Left ventricle myocardium inferior (tissue), 1 donor: ENCODE data around the gene SMCHD1. TPM values are rescaled to one million over a fixed set of nuclear protein-coding genes. Genes with fewer than 3 reads are reported as not detected.

Experiments
- DNase-seq: peaks from one replicate; pipeline ENCODE4 v3.0.0-alpha.2; 2020
- H3K27ac ChIP-seq: fragments of 200-600 bp; replicated peaks from 2 replicates; pipeline ENCODE4 v1.8.0; 2021
- H3K27me3 ChIP-seq: fragments of 200-600 bp; 2 replicates; pipeline ENCODE4 v1.8.0; 2021; ENCODE audit warnings: low read depth
- H3K36me3 ChIP-seq: fragments of 200-600 bp; 2 replicates; pipeline ENCODE4 v1.8.0; 2021
- H3K4me1 ChIP-seq: fragments of 200-600 bp; 2 replicates; pipeline ENCODE4 v1.8.0; 2021
- H3K4me3 ChIP-seq: fragments of 200-600 bp; 2 replicates; pipeline ENCODE4 v1.8.0; 2021; ENCODE audit warnings: mild to moderate bottlenecking, moderate library complexity
- H3K9me3 ChIP-seq: fragments of 200-600 bp; replicated peaks from 2 replicates; pipeline ENCODE4 v1.8.0; 2021
- CTCF ChIP-seq: fragments of 200-600 bp; IDR thresholded peaks from 2 replicates; pipeline ENCODE4 v1.8.0; 2021; ENCODE audit warnings: antibody characterized with exemption, mild to moderate bottlenecking, borderline replicate concordance
- intact Hi-C: fragments of 100-400 bp; cut with micrococcal nuclease; formaldehyde crosslinking; loops from one replicate; pipeline ENCODE4 v1.11.0; 2022
- long read RNA-seq: library from polyadenylated mRNA; unstranded; transcript quantifications from one replicate; pipeline ENCODE4 v2.0.0, GENCODE V29; 2021
- total RNA-seq: library from RNA; stranded (reverse); fragmentation: NEBNext Ultra II Directional; extraction: Animal tissue kit (Norgen Biotek cat#: 25700); gene quantifications from one replicate; pipeline ENCODE4 v1.2.1, GENCODE V29; 2021
- donor health status: DM: no; HTN: yes; CAD: no; lungs with severe emphysema.

Gene SMCHD1
- 26.6 TPM for total RNA-seq
- long read RNA-seq, full-length matches to known transcripts, result 14 of 20 reads
- long read RNA-seq, partial matches to known transcripts, result 5 of 20 reads
- long read RNA-seq, other reads (novel, unspliced or antisense), result 1 of 20 reads

DNA sequence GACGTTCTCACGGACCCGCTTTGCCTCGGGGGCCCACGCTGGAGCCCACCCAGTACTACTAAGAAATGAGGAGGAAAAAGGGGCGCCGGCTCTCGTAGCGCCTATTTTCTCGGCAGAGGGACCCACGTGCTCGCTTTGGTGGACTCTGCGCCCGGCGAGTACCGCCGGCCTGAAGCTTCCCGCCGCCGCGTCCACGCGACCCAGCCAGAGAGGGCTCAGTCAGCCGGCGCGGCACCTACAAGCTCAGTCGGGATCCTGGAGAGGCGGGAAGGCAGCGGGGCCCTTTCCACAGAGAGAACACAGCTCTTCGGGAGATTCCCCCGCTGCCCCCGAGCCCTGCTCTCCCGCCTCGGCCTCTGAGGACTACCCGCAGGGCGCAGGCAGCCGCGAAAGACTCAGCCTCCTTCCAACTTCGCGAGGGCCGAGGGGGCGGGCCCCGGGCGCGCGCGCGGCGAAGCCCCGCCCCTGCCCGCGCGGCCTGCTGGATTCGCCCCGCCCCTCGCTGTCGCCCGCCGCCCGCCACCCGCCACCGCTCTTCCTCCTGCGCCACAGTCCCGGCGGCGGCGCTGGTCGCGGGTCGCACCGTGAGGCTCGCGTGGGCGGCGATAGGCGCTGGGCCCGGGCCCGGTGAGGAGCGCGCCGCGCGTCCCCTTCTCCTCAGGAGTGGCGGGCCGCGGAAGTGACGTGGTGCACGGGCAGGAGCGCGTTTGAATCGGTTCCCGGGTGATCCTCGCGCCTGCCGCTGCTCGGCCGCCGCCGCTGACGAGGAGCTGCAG lies at the start of gene SMCHD1:
Gene SMCHD1, plus strand, starts transcription at position 549 of the 776 bp plus-strand sequence. CDS start 350 bp downstream, outside the sequence.
- Histone ChIP-seq H3K9me3 (no peaks in the 10 kb centered on the region), H3K36me3 (no peaks in the 10 kb centered on the region), H3K27ac (peak within 1 kb of the TSS; percentile 95), H3K4me1 (peaks cover 55% of the 10 kb centered on the region), H3K27me3 (no peaks in the 10 kb centered on the region), H3K4me3 (peak within 1 kb of the TSS; percentile 93)
- peak; percentile 90 for DNase-seq
- TF ChIP-seq CTCF, result no peak
- intact Hi-C loops, result no loop called here

DNA sequence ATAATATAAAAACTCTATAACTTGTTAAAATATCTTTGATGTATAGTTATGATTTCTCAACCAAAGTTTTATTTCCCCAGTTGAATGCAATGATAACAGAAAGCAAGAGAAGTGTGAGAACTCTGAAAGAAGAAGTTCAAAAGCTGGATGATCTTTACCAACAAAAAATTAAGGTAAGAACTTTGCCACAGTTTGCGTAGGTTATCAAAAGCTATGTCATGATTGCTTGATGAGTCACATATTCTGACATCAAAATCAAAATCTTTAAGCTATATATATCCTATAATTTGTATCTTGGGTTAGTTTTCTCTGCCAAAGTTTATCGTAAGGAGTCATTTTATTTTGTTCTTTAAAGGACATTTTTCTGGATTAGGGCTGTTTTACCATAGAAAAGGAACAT lies 49.2 kb upstream of the SMCHD1 start:
- H3K36me3 ChIP-seq, result no peaks in the 10 kb centered on the region
- H3K27me3 ChIP-seq, result no peaks in the 10 kb centered on the region
- H3K4me1 ChIP-seq, result peaks cover 7% of the 10 kb centered on the region
- TF ChIP-seq CTCF, result no peak
- H3K4me3 ChIP-seq, result peak overlapping the region; percentile 41
- peak overlapping the region; percentile 59 for H3K27ac ChIP-seq
- DNase-seq, result no peak
- H3K9me3 ChIP-seq, result no peaks in the 10 kb centered on the region
- intact Hi-C loops, result no loop called here

DNA sequence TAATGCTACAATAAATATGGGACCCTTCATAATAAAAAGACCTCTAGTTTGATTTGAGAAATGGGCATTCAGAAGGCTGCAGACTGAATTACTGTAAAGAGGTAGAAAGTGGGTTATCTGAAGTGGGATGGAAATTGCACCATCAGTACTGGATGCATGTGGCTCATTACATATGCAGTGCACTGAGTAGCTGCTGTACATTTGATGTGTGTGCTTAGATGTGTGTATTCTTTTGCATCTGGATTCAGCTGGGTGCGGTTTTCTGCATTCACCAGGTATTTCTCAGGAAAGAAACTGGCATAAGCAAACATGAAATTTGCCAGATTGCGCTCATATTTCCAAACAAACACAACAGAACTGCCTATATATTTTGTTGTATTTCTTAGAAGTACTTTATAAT lies 45.9 kb upstream of the SMCHD1 start:
- H3K27ac ChIP-seq, result no peak overlapping the region
- TF ChIP-seq CTCF, result no peak
- no peaks in the 10 kb centered on the region for H3K9me3 ChIP-seq
- no peak for DNase-seq
- no peak overlapping the region for H3K4me3 ChIP-seq
- H3K27me3 ChIP-seq, result no peaks in the 10 kb centered on the region
- H3K36me3 ChIP-seq, result no peaks in the 10 kb centered on the region
- intact Hi-C loops, result no loop called here
- peaks cover 7% of the 10 kb centered on the region for H3K4me1 ChIP-seq

DNA sequence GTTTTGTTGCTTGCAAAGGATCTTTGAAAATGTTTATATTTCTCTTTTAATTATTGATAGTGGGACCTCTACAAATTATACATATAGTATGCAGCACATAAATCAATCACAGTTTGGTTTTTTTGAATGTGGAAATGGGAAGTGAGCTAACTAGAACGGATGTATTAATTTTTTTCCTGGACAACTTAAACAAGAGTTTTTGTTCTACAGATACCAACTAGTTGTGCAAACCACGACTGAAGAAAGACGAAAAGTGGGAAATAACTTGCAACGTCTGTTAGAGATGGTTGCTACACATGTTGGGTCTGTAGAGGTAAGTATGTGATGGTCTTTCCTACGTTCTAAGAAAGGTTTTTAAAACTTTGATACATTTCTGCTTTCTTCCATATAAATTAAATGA lies 45.0 kb upstream of the SMCHD1 start:
- no peak for TF ChIP-seq CTCF
- DNase-seq, result no peak
- H3K27ac ChIP-seq, result no peak overlapping the region
- intact Hi-C loops, result no loop called here
- H3K9me3 ChIP-seq, result peaks cover 8% of the 10 kb centered on the region
- no peak overlapping the region for H3K4me3 ChIP-seq
- H3K36me3 ChIP-seq, result peaks cover 3% of the 10 kb centered on the region
- H3K27me3 ChIP-seq, result no peaks in the 10 kb centered on the region
- H3K4me1 ChIP-seq, result peaks cover 7% of the 10 kb centered on the region

DNA sequence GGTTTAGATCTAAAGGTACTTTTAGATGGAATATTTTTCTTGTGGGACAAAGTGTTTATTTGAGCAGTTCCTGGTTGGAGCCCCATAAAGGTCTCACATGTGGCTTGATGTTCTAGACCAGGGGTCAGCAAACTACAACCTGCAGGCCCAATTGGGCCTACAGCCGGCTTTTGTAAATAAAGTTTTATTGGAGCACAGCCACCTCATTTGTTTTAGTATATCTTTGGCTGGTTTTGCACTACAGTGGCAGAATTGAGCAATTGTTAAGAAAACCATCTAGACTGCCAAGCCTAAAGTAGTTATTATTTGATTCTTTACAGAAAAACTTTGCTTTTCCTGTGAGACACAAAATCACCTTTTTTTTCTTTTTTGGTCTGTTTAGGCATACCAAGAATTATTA lies 42.5 kb upstream of the SMCHD1 start:
- intact Hi-C loops, result no loop called here
- TF ChIP-seq CTCF, result no peak
- no peak overlapping the region for H3K4me3 ChIP-seq
- H3K36me3 ChIP-seq, result peaks cover 3% of the 10 kb centered on the region
- peaks cover 8% of the 10 kb centered on the region for H3K9me3 ChIP-seq
- no peaks in the 10 kb centered on the region for H3K27me3 ChIP-seq
- DNase-seq, result no peak
- H3K4me1 ChIP-seq, result no peaks in the 10 kb centered on the region
- no peak overlapping the region for H3K27ac ChIP-seq
